Superior temporal gyrus (tissue), 1 donor: ENCODE data around the gene POLD1.

Experiments used
- DNase-seq: peaks from one replicate; pipeline ENCODE4 v3.0.0-alpha.2; 2016; ENCODE audit errors: extremely low spot score

Gene POLD1

GRCh38 chr19:50466706-50467039 lies 82.5 kb downstream of the POLD1 start:
- no peak for DNase-seq

- DNase-seq = no peak
Observed at GRCh38 chr19:50467566-50467965, 83.4 kb downstream of the POLD1 start.
